GM12892 (cell line): Measurements from ENCODE around the gene COPS4.

Source experiments
- POLR2A ChIP-seq: IDR thresholded peaks from 2 replicates; pipeline ENCODE4 v1.6.1; 2011; ENCODE audit warnings: low read depth, low read length, control low read depth
- POLR2AphosphoS5 ChIP-seq: IDR thresholded peaks from 2 replicates; pipeline ENCODE4 v1.6.1; 2011; ENCODE audit warnings: low read depth, low read length, control low read depth

DNA sequence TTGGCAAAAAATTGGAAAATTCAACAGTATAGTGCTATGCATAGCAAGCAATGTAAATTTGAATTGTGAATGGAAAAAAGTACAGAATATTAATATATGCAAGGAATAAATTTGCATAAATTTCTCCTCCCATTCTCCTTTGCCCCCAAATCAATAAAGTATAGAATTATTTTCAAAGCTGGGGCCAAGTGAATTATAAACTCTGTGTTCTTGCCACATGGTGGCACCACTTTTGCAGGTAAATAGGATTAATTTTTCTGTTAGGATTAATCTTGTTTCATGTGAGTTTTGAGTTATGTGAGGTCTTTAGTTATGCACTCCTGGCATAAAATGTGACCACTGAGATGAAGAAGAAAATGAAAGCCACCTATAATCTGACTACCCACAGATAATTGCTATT, 19.9 kb downstream of the COPS4 start:
- no peak for TF ChIP-seq POLR2A
- TF ChIP-seq POLR2AphosphoS5 = no peak
